CD14-positive monocyte (primary cell): ENCODE measurements around the gene KDM3B. TPM values are rescaled to one million over a fixed set of nuclear protein-coding genes. Genes with fewer than 3 reads are reported as not detected.

Source experiments
- DNase-seq, 3 donors: peaks; one replicate each; pipeline ENCODE4 v3.0.0-alpha.2; 2011 to 2022
- H2AFZ ChIP-seq: 2 replicates; pipeline ENCODE4 v1.6.0; 2012; ENCODE audit warnings: mild to moderate bottlenecking, low read depth, low read length, inconsistent platforms; ENCODE audit not compliant: insufficient read depth, poor library complexity, severe bottlenecking
- H3K27ac ChIP-seq, 2 donors: 1 replicate in 1 of 2; 2 replicates in 1 of 2; pipeline ENCODE4 v1.5.1; 2012 to 2013; ENCODE audit warnings: low read length in 2 of 2, control low read depth in 1 of 2, inconsistent platforms in 1 of 2, low read depth in 1 of 2, mild to moderate bottlenecking in 1 of 2
- H3K27me3 ChIP-seq, 2 donors: one replicate each; pipeline versions ENCODE4 v1.6.0 to v1.6.1; 2011 to 2013; ENCODE audit warnings: low read length in 2 of 2; ENCODE audit not compliant: control insufficient read depth in 2 of 2, insufficient read depth in 2 of 2
- H3K36me3 ChIP-seq, 2 donors: replicated peaks in 1 of 2; 1 replicate in 1 of 2; 2 replicates in 1 of 2; pipeline versions ENCODE4 v1.5.1 to v1.6.1; 2012 to 2013; ENCODE audit warnings: low read length in 2 of 2, control low read depth in 1 of 2, inconsistent platforms in 1 of 2, mild to moderate bottlenecking in 1 of 2; ENCODE audit not compliant: insufficient read depth in 2 of 2, control insufficient read depth in 1 of 2
- H3K4me1 ChIP-seq, 2 donors: 1 replicate in 1 of 2; 2 replicates in 1 of 2; pipeline versions ENCODE4 v1.5.1 to v1.6.1; 2012 to 2013; ENCODE audit warnings: low read length in 2 of 2, control low read depth in 1 of 2, inconsistent platforms in 1 of 2, mild to moderate bottlenecking in 1 of 2, moderate library complexity in 1 of 2; ENCODE audit not compliant: insufficient read depth in 2 of 2, control insufficient read depth in 1 of 2
- H3K4me2 ChIP-seq: replicated peaks from 2 replicates; pipeline ENCODE3; 2012; ENCODE audit warnings: low read length, moderate library complexity, mild to moderate bottlenecking; ENCODE audit not compliant: poor library complexity, severe bottlenecking; ENCODE audit errors: extremely low read depth
- H3K4me3 ChIP-seq, 3 experiments: fragments of 200-600 bp in 1 of 3; sonication (generic) in 1 of 3; replicated peaks in 1 of 3; 1 replicate in 2 of 3; 2 replicates in 1 of 3; pipeline ENCODE4 v1.5.1; 2011 to 2013; ENCODE audit warnings: low read length in 3 of 3, mild to moderate bottlenecking in 3 of 3, control low read depth in 2 of 3, low read depth in 2 of 3, inconsistent platforms in 1 of 3, moderate library complexity in 1 of 3
- H3K79me2 ChIP-seq: 2 replicates; pipeline ENCODE4 v1.6.0; 2012; ENCODE audit warnings: mild to moderate bottlenecking, control low read depth, inconsistent platforms, low read length, moderate library complexity; ENCODE audit not compliant: insufficient read depth
- H3K9ac ChIP-seq: 2 replicates; pipeline ENCODE4 v1.6.0; 2017; ENCODE audit warnings: low read length, mild to moderate bottlenecking; ENCODE audit not compliant: insufficient read depth, poor library complexity, severe bottlenecking
- H3K9me3 ChIP-seq, 2 donors: replicated peaks in 1 of 2; 1 replicate in 1 of 2; 2 replicates in 1 of 2; pipeline versions ENCODE4 v1.5.1 to v1.6.1; 2012 to 2013; ENCODE audit warnings: low read length in 2 of 2, control low read depth in 1 of 2; ENCODE audit not compliant: control insufficient read depth in 1 of 2, insufficient read depth in 1 of 2
- H4K20me1 ChIP-seq: 2 replicates; pipeline ENCODE4 v1.6.0; 2012; ENCODE audit warnings: mild to moderate bottlenecking, low read length, control low read depth, moderate library complexity; ENCODE audit not compliant: insufficient read depth
- H3K27ac Mint-ChIP-seq, 7 donors: one replicate each; pipeline ENCODE4 v1.8.0; 2020; ENCODE audit warnings: mild to moderate bottlenecking in 7 of 7, mixed read lengths in 7 of 7, moderate library complexity in 6 of 7, inconsistent platforms in 2 of 7
- H3K27me3 Mint-ChIP-seq, 3 donors: one replicate each; pipeline ENCODE4 v1.8.0; 2021 to 2022; ENCODE audit warnings: low read depth in 3 of 3, mild to moderate bottlenecking in 3 of 3, mixed read lengths in 3 of 3, moderate library complexity in 3 of 3, inconsistent platforms in 1 of 3
- H3K36me3 Mint-ChIP-seq, 2 donors: one replicate each; pipeline ENCODE4 v1.8.0; 2020; ENCODE audit warnings: mixed read lengths in 2 of 2, inconsistent platforms in 1 of 2, mild to moderate bottlenecking in 1 of 2
- H3K4me1 Mint-ChIP-seq: one replicate; pipeline ENCODE4 v1.8.0; 2020; ENCODE audit warnings: mild to moderate bottlenecking, mixed read lengths
- H3K4me3 Mint-ChIP-seq, 2 donors: one replicate each; pipeline ENCODE4 v1.8.0; 2020; ENCODE audit warnings: mild to moderate bottlenecking in 2 of 2, mixed read lengths in 2 of 2, moderate library complexity in 1 of 2
- H3K9me3 Mint-ChIP-seq, 7 donors: one replicate each; pipeline ENCODE4 v1.8.0; 2020 to 2022; ENCODE audit warnings: mixed read lengths in 7 of 7, mild to moderate bottlenecking in 6 of 7, moderate library complexity in 6 of 7, inconsistent platforms in 2 of 7
- WGBS: methylation state at CpG from one replicate; pipeline ENCODE4 v1.1.5; 2013; ENCODE audit warnings: missing lambda C conversion rate; ENCODE audit not compliant: insufficient coverage; 5-methylcytosine and 5-hydroxymethylcytosine counted together
- intact Hi-C, 2 donors: fragments of 100-400 bp; cut with micrococcal nuclease; formaldehyde crosslinking; loops; one replicate each; pipeline versions ENCODE4 v1.15.0 to v1.15.1; 2023
- polyA plus RNA-seq, 3 donors: library from polyadenylated mRNA; depleted of rRNA in 1 of 3; unstranded in 2 of 3; stranded (reverse) in 1 of 3; fragments of 300-500 nt in 2 of 3; fragments of >200 nt in 1 of 3; fragmentation: Illumina TruSeq in 2 of 3; gene quantifications; 1 replicate in 2 of 3; 2 replicates in 1 of 3; pipeline ENCODE4 v1.2.3, GENCODE V29; 2012 to 2021
- TF ChIP-seq, protein P1 (sequence below): fragments of 200-600 bp; IDR thresholded peaks from one replicate; pipeline ENCODE4 v1.8.0; 2022; ENCODE audit warnings: antibody characterized with exemption, mild to moderate bottlenecking

KDM3B gene
- polyA plus RNA-seq, 3 donors, result 11.7 to 52.1 (median 17.4) TPM

DNA sequence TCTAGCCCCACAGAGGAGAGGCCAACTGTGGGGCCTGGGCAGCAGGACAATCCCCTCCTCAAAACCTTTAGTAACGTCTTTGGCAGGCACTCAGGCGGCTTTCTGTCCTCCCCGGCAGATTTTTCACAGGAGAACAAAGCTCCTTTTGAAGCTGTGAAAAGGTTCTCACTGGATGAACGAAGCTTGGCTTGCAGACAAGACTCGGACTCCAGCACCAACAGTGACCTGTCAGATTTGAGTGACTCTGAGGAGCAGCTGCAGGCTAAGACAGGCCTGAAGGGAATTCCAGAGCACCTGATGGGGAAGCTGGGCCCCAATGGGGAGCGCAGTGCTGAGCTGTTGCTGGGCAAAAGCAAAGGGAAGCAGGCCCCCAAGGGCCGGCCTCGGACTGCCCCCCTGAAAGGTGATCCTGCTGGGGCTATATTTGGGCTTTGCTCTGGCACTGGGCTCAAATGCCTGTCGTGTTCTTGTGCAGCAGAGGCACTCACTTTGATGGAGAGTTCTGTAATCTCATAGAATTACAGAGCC, 39.4 kb downstream of the KDM3B start:
- WGBS, result over 99% methylated on average over 8 of the region's 9 CpGs

DNA sequence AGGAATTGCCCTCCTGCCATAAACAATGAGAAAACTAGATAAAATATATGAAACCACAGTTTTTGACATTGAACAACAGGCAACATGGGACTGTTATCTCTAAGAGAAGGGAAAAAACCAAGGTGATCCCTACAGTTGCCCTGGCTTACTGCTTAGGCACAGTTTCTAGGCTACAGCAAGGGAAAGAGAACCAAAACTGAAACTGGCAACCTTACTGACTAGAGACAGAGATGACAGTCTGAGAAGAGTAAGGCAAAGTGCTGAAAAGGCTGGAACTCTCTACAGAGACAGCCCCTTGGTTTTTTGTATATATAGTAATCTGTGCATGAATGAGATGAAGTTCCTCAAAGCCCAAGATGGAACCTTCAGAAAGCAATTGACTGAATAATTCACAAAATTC, 50.2 kb downstream of the KDM3B start:
- H3K27me3 ChIP-seq, result no peaks in the 10 kb centered on the region
- H3K9ac ChIP-seq, result no peak overlapping the region
- H3K4me1 ChIP-seq, result no peaks in the 10 kb centered on the region
- H2AFZ ChIP-seq, result no peak overlapping the region
- TF ChIP-seq, protein P1, sequence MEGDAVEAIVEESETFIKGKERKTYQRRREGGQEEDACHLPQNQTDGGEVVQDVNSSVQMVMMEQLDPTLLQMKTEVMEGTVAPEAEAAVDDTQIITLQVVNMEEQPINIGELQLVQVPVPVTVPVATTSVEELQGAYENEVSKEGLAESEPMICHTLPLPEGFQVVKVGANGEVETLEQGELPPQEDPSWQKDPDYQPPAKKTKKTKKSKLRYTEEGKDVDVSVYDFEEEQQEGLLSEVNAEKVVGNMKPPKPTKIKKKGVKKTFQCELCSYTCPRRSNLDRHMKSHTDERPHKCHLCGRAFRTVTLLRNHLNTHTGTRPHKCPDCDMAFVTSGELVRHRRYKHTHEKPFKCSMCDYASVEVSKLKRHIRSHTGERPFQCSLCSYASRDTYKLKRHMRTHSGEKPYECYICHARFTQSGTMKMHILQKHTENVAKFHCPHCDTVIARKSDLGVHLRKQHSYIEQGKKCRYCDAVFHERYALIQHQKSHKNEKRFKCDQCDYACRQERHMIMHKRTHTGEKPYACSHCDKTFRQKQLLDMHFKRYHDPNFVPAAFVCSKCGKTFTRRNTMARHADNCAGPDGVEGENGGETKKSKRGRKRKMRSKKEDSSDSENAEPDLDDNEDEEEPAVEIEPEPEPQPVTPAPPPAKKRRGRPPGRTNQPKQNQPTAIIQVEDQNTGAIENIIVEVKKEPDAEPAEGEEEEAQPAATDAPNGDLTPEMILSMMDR, result no peak
- H3K79me2 ChIP-seq, result peaks cover 8% of the 10 kb centered on the region
- no peaks in the 10 kb centered on the region for H3K4me1 Mint-ChIP-seq
- H3K36me3 Mint-ChIP-seq, result peaks cover 67 to 96% of the 10 kb centered on the region in 2 donors
- no peaks in the 10 kb centered on the region for H3K9me3 ChIP-seq
- peak overlapping the region in 1 of 7 donors; percentile 50 for H3K27ac Mint-ChIP-seq
- no peak overlapping the region for H3K4me2 ChIP-seq
- H3K27ac ChIP-seq, result peak overlapping the region in 1 of 2 donors; percentile 36
- DNase-seq, result no peak
- no peaks in the 10 kb centered on the region for H3K27me3 Mint-ChIP-seq
- peaks cover 54% of the 10 kb centered on the region for H4K20me1 ChIP-seq
- no peak overlapping the region for H3K4me3 ChIP-seq
- H3K36me3 ChIP-seq, result peaks cover 91 to 98% of the 10 kb centered on the region in 2 donors
- H3K9me3 Mint-ChIP-seq, result no peaks in the 10 kb centered on the region
- intact Hi-C loops, result no loop called here
- no peak overlapping the region for H3K4me3 Mint-ChIP-seq

More for the DNA sequence above, 39.4 kb downstream of the KDM3B start:
- no peaks in the 10 kb centered on the region for H3K4me1 Mint-ChIP-seq
- peaks cover 76 to 87% of the 10 kb centered on the region in 2 donors for H3K36me3 Mint-ChIP-seq
- H3K36me3 ChIP-seq, result peaks cover 81 to 99% of the 10 kb centered on the region in 2 donors
- H2AFZ ChIP-seq, result no peak overlapping the region
- H3K9me3 ChIP-seq, result no peaks in the 10 kb centered on the region
- no peaks in the 10 kb centered on the region for H3K27me3 ChIP-seq
- intact Hi-C loops, result no loop called here
- peaks cover 67% of the 10 kb centered on the region for H4K20me1 ChIP-seq
- H3K4me1 ChIP-seq, result no peaks in the 10 kb centered on the region
- H3K27me3 Mint-ChIP-seq, result no peaks in the 10 kb centered on the region
- H3K9me3 Mint-ChIP-seq, result no peaks in the 10 kb centered on the region
- TF ChIP-seq, protein P1, result no peak
- peak overlapping the region in 2 of 7 donors; percentile 46 to 74 for H3K27ac Mint-ChIP-seq
- no peak for DNase-seq
- H3K79me2 ChIP-seq, result peaks cover 12% of the 10 kb centered on the region
- H3K9ac ChIP-seq, result no peak overlapping the region
- H3K4me3 Mint-ChIP-seq, result no peak overlapping the region
- H3K4me2 ChIP-seq, result no peak overlapping the region
- no peak overlapping the region for H3K4me3 ChIP-seq
- H3K27ac ChIP-seq, result no peak overlapping the region
